Kidney epithelial cell (primary cell): ENCODE measurements around the gene SERTAD1. TPM values are rescaled to one million over a fixed set of nuclear protein-coding genes. Genes with fewer than 3 reads are reported as not detected.

ENCODE experiments used
- DNase-seq: peaks from one replicate; pipeline ENCODE4 v3.0.0-alpha.2; 2010; ENCODE audit warnings: low read depth
- H3K27me3 ChIP-seq: 2 replicates; pipeline ENCODE4 v1.6.0; 2011; ENCODE audit warnings: low read length; ENCODE audit not compliant: control insufficient read depth, insufficient read depth
- H3K36me3 ChIP-seq: 2 replicates; pipeline ENCODE4 v1.5.1; 2011; ENCODE audit warnings: low read length; ENCODE audit not compliant: control insufficient read depth, insufficient read depth
- H3K4me3 ChIP-seq: 2 replicates; pipeline ENCODE4 v1.5.1; 2011; ENCODE audit warnings: low read depth, mild to moderate bottlenecking, control low read depth, low read length
- CTCF ChIP-seq: IDR thresholded peaks from 2 replicates; pipeline ENCODE4 v1.5.1; 2011; ENCODE audit warnings: mild to moderate bottlenecking, moderate library complexity, low read length, control low read depth, inconsistent platforms; ENCODE audit not compliant: insufficient read depth, poor library complexity, severe bottlenecking
- total RNA-seq: library from RNA; depleted of rRNA; stranded (reverse); fragments of >200 nt; gene quantifications from 2 replicates; pipeline ENCODE4 v1.2.3, GENCODE V29; 2015

The SERTAD1 gene
- total RNA-seq, 1 donor from 2014 or later: 12.3 TPM

GRCh38 chr19:40387155-40387554, 38.6 kb downstream of the SERTAD1 start:
- Histone ChIP-seq H3K36me3 (no peaks in the 10 kb centered on the region), H3K4me3 (no peak overlapping the region)

GRCh38 chr19:40383668-40384248, 42.0 kb downstream of the SERTAD1 start:
- no peak for DNase-seq
- TF ChIP-seq CTCF: no peak

More at GRCh38 chr19:40387155-40387554, 38.6 kb downstream of the SERTAD1 start:
- peaks cover 3% of the 10 kb centered on the region for H3K27me3 ChIP-seq
- no peak for TF ChIP-seq CTCF
- no peak for DNase-seq

GRCh38 chr19:40381321-40381720, 44.5 kb downstream of the SERTAD1 start:
- DNase-seq: no peak
- peaks cover 3% of the 10 kb centered on the region for H3K27me3 ChIP-seq
- no peaks in the 10 kb centered on the region for H3K36me3 ChIP-seq
- H3K4me3 ChIP-seq: no peak overlapping the region
- no peak for TF ChIP-seq CTCF

More at GRCh38 chr19:40383668-40384248, 42.0 kb downstream of the SERTAD1 start:
- no peaks in the 10 kb centered on the region for H3K36me3 ChIP-seq
- no peak overlapping the region for H3K4me3 ChIP-seq
- peaks cover 3% of the 10 kb centered on the region for H3K27me3 ChIP-seq

GRCh38 chr19:40380199-40381037, 45.4 kb downstream of the SERTAD1 start:
- no peak for DNase-seq
- H3K27me3 ChIP-seq: peaks cover 3% of the 10 kb centered on the region
- no peak for TF ChIP-seq CTCF
- no peaks in the 10 kb centered on the region for H3K36me3 ChIP-seq
- H3K4me3 ChIP-seq: no peak overlapping the region

- peaks cover 3% of the 10 kb centered on the region for H3K27me3 ChIP-seq
- no peak for DNase-seq
- no peaks in the 10 kb centered on the region for H3K36me3 ChIP-seq
- no peak for TF ChIP-seq CTCF
- H3K4me3 ChIP-seq: no peak overlapping the region
Observed at GRCh38 chr19:40379446-40380198, 46.2 kb downstream of the SERTAD1 start.
